ENCODE measurements around the gene PTPRD. TPM values are rescaled to one million over a fixed set of nuclear protein-coding genes. Genes with fewer than 3 reads are reported as not detected.

The PTPRD gene
- total RNA-seq, 1 experiment from 2014 or later: 0.02 TPM

DNA sequence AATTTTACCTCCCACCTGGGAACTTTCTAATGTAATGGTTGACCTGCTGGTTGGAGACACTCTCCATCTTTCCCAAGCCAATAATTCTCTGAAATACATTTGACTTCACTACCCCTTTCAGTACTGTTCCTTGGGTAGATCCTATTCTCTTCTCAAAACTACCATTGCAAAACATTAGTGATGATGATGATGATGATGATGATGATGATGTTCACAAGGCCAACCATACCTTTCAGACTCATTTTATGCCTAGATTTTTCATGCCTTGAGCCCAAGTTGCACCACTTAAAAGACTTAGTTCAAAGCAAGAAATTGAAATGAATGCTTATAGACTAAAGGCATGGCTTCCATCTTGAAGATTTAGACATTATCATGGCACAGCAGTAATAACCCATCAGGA lies 1672.2 kb downstream of the PTPRD start:
- no peaks in the 10 kb centered on the region for H3K4me1 ChIP-seq (ENCODE audit: control insufficient read depth in 1 of 2, insufficient read depth in 2 of 2, low read length in 2 of 2)
- intact Hi-C loops (cut with micrococcal nuclease): no loop called here
- H3K27ac ChIP-seq (ENCODE audit: low read depth, low read length): no peak overlapping the region
- no peaks in the 10 kb centered on the region for H3K27me3 ChIP-seq (ENCODE audit: insufficient read depth, low read length)
- H4K20me1 ChIP-seq (ENCODE audit: insufficient read depth): no peaks in the 10 kb centered on the region
- ChIA-PET CTCF (no interaction called here), RAD21 (ENCODE audit: low non-redundant PET in 1 of 2, low total read pairs in 2 of 2, uncharacterized antibody in 2 of 2, unreplicated experiment in 2 of 2) (no interaction called here), POLR2A (no interaction called here)
- H3K4me3 ChIP-seq (replicated peaks in 1 of 2; ENCODE audit: low read depth in 1 of 2, low read length in 2 of 2): no peak overlapping the region
- H3K9me2 ChIP-seq (ENCODE audit: insufficient read depth): no peaks in the 10 kb centered on the region
- H3K79me2 ChIP-seq (ENCODE audit: insufficient read depth, low read length): no peaks in the 10 kb centered on the region
- H3K9ac ChIP-seq (ENCODE audit: low read length): no peak overlapping the region
- TF ChIP-seq MAX (IDR thresholded peaks at IDR 0.05) (no peak), RAD21 (IDR thresholded peaks at IDR 0.05; ENCODE audit: low read depth) (no peak)
- ATAC-seq (no peak), DNase-seq (ENCODE audit: low read depth, low spot score) (no peak)
- H3K4me2 ChIP-seq (ENCODE audit: low read length): no peak overlapping the region
- no peak overlapping the region for H2AFZ ChIP-seq (ENCODE audit: low read depth, low read length, poor library complexity, severe bottlenecking)
- no peaks in the 10 kb centered on the region for H3K36me3 ChIP-seq (ENCODE audit: control insufficient read depth in 1 of 2, insufficient read depth in 2 of 2, low read length in 2 of 2)
- H3K9me3 ChIP-seq (ENCODE audit: control insufficient read depth in 1 of 2, insufficient read depth in 1 of 2, low read depth in 1 of 2, low read length in 2 of 2): peaks cover 9 to 15% of the 10 kb centered on the region in 2 experiments; a peak in 2 of 4 replicates
- BruUV-seq (replicated peaks): no TSS peak

- ATAC-seq (no peak), DNase-seq (ENCODE audit: low read depth, low spot score) (no peak)
- H3K9me3 ChIP-seq (ENCODE audit: control insufficient read depth in 1 of 2, insufficient read depth in 1 of 2, low read depth in 1 of 2, low read length in 2 of 2): peaks cover 0 to 12% of the 10 kb centered on the region in 2 experiments; a peak in 2 of 4 replicates
- no peak overlapping the region for H3K4me2 ChIP-seq (ENCODE audit: low read length)
- H3K79me2 ChIP-seq (ENCODE audit: insufficient read depth, low read length): no peaks in the 10 kb centered on the region
- H3K27me3 ChIP-seq (ENCODE audit: insufficient read depth, low read length): no peaks in the 10 kb centered on the region
- CTCF ChIA-PET: no interaction called here
- H3K36me3 ChIP-seq (ENCODE audit: control insufficient read depth in 1 of 2, insufficient read depth in 2 of 2, low read length in 2 of 2): no peaks in the 10 kb centered on the region
- RAD21 ChIA-PET (ENCODE audit: low non-redundant PET in 1 of 2, low total read pairs in 2 of 2, uncharacterized antibody in 2 of 2, unreplicated experiment in 2 of 2): no interaction called here
- no peaks in the 10 kb centered on the region for H3K4me1 ChIP-seq (ENCODE audit: control insufficient read depth in 1 of 2, insufficient read depth in 2 of 2, low read length in 2 of 2)
- POLR2A ChIA-PET: no interaction called here
- H3K9me2 ChIP-seq (ENCODE audit: insufficient read depth): no peaks in the 10 kb centered on the region
- H3K4me3 ChIP-seq (replicated peaks in 1 of 2; ENCODE audit: low read depth in 1 of 2, low read length in 2 of 2): no peak overlapping the region
- no peaks in the 10 kb centered on the region for H4K20me1 ChIP-seq (ENCODE audit: insufficient read depth)
- no peak overlapping the region for H3K27ac ChIP-seq (ENCODE audit: low read depth, low read length)
- BruUV-seq (replicated peaks): no TSS peak
- intact Hi-C loops (cut with micrococcal nuclease): no loop called here
- no peak overlapping the region for H3K9ac ChIP-seq (ENCODE audit: low read length)
- TF ChIP-seq SP1 (IDR thresholded peaks at IDR 0.05; ENCODE audit: low read depth) (no peak), TCF7L2 (IDR thresholded peaks at IDR 0.05; ENCODE audit: borderline replicate concordance, extremely low read depth, insufficient read depth, insufficient read length) (no peak), EZH2 (IDR thresholded peaks at IDR 0.05) (no peak), CBX3 (IDR thresholded peaks at IDR 0.05; ENCODE audit: low read depth) (no peak), SIN3A (IDR thresholded peaks at IDR 0.05; ENCODE audit: low read depth) (no peak), MAX (IDR thresholded peaks at IDR 0.05) (no peak), POLR2AphosphoS5 (IDR thresholded peaks at IDR 0.05; ENCODE audit: low read depth, low read length) (no peak), ATF3 (IDR thresholded peaks at IDR 0.05) (no peak), RAD21 (IDR thresholded peaks at IDR 0.05; ENCODE audit: low read depth) (no peak), REST (IDR thresholded peaks at IDR 0.05; ENCODE audit: low read depth) (no peak), ZBTB33 (IDR thresholded peaks at IDR 0.05; ENCODE audit: extremely low read depth, insufficient replicate concordance, low read length) (no peak), EGR1 (IDR thresholded peaks at IDR 0.05; ENCODE audit: low read depth) (no peak), JUND (IDR thresholded peaks at IDR 0.05) (no peak), ELF1 (IDR thresholded peaks at IDR 0.05; ENCODE audit: borderline replicate concordance, low read depth) (no peak), EZH2phosphoT487 (IDR thresholded peaks at IDR 0.05; ENCODE audit: borderline replicate concordance) (no peak), ZFX (IDR thresholded peaks at IDR 0.05) (no peak)
- H2AFZ ChIP-seq (ENCODE audit: low read depth, low read length, poor library complexity, severe bottlenecking): no peak overlapping the region
Observed at GRCh38 chr9:8926461-8926860, 1686.3 kb downstream of the PTPRD start.
